ENCODE measurements around the gene DENND1A.

GRCh38 chr9:123689701-123690428 lies 240.1 kb downstream of the DENND1A start:
- TF ChIP-seq YY1 (IDR thresholded peaks at IDR 0.05; ENCODE audit: insufficient read depth, insufficient read length) (no peak), SUZ12 (IDR thresholded peaks at IDR 0.05; ENCODE audit: extremely low read depth, insufficient read depth, insufficient read length) (no peak)

Measured in NT2/D1 (cell line).